ENCODE data around the gene NEU2. TPM values are rescaled to one million over a fixed set of nuclear protein-coding genes. Genes with fewer than 3 reads are reported as not detected.

The NEU2 gene
- total and polyA plus RNA-seq, 9 of the 15 experiments (the other 6 are each of a cell fraction or from before 2014, with no cell fraction given): not detected

DNA sequence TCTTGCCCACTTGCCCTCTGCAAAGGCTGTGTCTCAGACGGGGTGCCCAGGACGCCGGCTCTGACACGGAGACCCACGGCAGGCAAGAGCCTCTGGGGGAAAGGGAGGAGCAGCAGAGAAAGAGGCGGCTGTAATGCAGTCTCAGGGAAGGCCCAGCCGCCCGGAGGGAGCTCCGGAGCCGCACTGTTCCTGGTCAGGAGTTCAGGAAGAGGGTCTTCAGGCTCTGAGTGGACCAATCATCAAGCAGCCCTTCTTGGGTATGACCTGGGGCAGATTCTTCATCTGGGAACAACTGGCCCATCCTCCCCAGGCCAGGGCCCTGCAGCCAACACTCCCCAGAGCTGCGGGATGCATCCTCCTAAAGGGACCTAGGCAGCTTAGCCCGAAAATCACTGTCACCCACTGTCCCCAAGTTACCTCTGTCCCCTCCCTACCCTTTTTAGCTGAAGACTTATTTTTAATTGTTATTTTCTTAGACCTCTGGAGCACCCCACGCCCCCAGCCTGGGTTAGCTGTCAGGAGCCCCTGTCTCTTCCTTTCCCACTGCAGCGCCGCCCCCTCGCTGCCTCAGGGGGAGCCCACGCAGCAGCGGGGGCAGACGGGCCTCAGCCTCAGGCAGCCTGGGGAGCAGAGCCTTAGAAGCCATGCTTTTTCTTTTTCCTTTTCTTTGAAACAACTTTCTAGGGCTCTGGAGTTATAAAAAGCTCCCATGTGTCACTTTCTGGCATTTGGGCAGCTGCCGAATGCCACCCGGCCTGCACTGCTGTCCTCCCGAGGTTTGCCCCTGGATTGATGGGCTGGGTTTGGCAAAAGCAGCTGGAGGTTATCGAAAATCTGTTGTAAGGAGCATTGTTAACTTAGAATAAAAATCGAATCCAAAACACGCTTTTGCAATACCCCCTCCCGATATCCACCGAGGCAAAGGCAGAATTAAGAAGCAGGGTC lies 644 bp upstream of the NEU2 start:
- FAIRE-seq (no peak), DNase-seq (ENCODE audit: extremely low read depth in 1 of 4, low spot score in 3 of 4) (no peak), ATAC-seq (no peak)
- TF ChIP-seq ATF7 (IDR thresholded peaks at IDR 0.05) (no peak), NELFE (IDR thresholded peaks at IDR 0.05; ENCODE audit: insufficient read depth, insufficient read length) (no peak), ZNF766 (CRISPR knock-in tag; conservative IDR thresholded peaks at IDR 0.05) (no peak), EGR1 (conservative IDR thresholded peaks at IDR 0.05) (0 out of 2 replicates have a peak, but pooled peaks have one; percentile 43)
- no peaks in the 10 kb centered on the region for H3K9me1 ChIP-seq (ENCODE audit: control insufficient read depth, insufficient read depth, low read length)
- H3K9me3 ChIP-seq (replicated peaks; ENCODE audit: control insufficient read depth, insufficient read depth, low read depth, low read length): no peaks in the 10 kb centered on the region; the same call in 1 of the 2 replicates
- 25% methylated on average over 18 of the region's 27 CpGs for WGBS (ENCODE audit: insufficient coverage, low coverage, missing lambda C conversion rate)
- peaks cover 3 to 28% of the 10 kb centered on the region in 2 experiments; a peak in 3 of 5 replicates for H3K27me3 ChIP-seq (ENCODE audit: control insufficient read depth in 2 of 2, insufficient read depth in 2 of 2, low read length in 2 of 2)
- BruUV-seq (replicated peaks): no TSS peak
- ChIA-PET POLR2A (interaction anchor here (0.6 to 0.7 kb wide), 2 partner anchors 21 to 76 kb away, joined by 3 read pairs; no protein-coding TSS in a partner anchor), CTCF (ENCODE audit: low intra/inter-chr PET ratio) (no interaction called here)
- intact Hi-C loops (cut with micrococcal nuclease) (no loop called here), in situ Hi-C loops (cut with MboI) (no loop called here)
- peaks cover 0 to 9% of the 10 kb centered on the region in 2 experiments; a peak in 2 of 5 replicates for H3K4me1 ChIP-seq (replicated peaks in 1 of 2; ENCODE audit: control insufficient read depth in 2 of 2, insufficient read depth in 2 of 2, low read length in 2 of 2)
- H3K36me3 ChIP-seq (ENCODE audit: control insufficient read depth, insufficient read depth, low read length): no peaks in the 10 kb centered on the region
- no peak overlapping the region for H3K27ac ChIP-seq (ENCODE audit: extremely low read depth, low read depth, low read length)
- no peaks in the 10 kb centered on the region for H3K79me2 ChIP-seq (ENCODE audit: control insufficient read depth, insufficient read depth, low read length)
- no peaks in the 10 kb centered on the region for H4K20me1 ChIP-seq (replicated peaks; ENCODE audit: control insufficient read depth, insufficient read depth, low read length)
- H2AFZ ChIP-seq (ENCODE audit: low read depth, low read length): no peak overlapping the region
- H3K9ac ChIP-seq (ENCODE audit: insufficient read depth in 1 of 2, low read depth in 2 of 2, low read length in 2 of 2): no peak overlapping the region
- no peak overlapping the region for H3K4me2 ChIP-seq (ENCODE audit: insufficient read depth, low read length)
- no peak overlapping the region for H3K4me3 ChIP-seq

GRCh38 chr2:233033672-233034071 lies 1.2 kb downstream of the NEU2 start:
- WGBS (ENCODE audit: insufficient coverage, low coverage, missing lambda C conversion rate): 8% methylated on average over 9 of the region's 9 CpGs
- FAIRE-seq (no peak), DNase-seq (ENCODE audit: extremely low read depth in 1 of 4, low spot score in 3 of 4) (no peak), ATAC-seq (no peak)
- no peak overlapping the region for H3K27ac ChIP-seq (ENCODE audit: extremely low read depth, low read depth, low read length)
- no TSS peak for BruUV-seq (replicated peaks)
- H3K4me2 ChIP-seq (ENCODE audit: insufficient read depth, low read length): no peak overlapping the region
- H3K9me1 ChIP-seq (ENCODE audit: control insufficient read depth, insufficient read depth, low read length): no peaks in the 10 kb centered on the region
- no peak overlapping the region for H2AFZ ChIP-seq (ENCODE audit: low read depth, low read length)
- no peaks in the 10 kb centered on the region for H4K20me1 ChIP-seq (replicated peaks; ENCODE audit: control insufficient read depth, insufficient read depth, low read length)
- in situ Hi-C loops (cut with MboI) (no loop called here), intact Hi-C loops (cut with micrococcal nuclease) (no loop called here)
- ChIA-PET CTCF (ENCODE audit: low intra/inter-chr PET ratio) (no interaction called here), POLR2A (no interaction called here)
- H3K9me3 ChIP-seq (replicated peaks; ENCODE audit: control insufficient read depth, insufficient read depth, low read depth, low read length): no peaks in the 10 kb centered on the region; the same call in 1 of the 2 replicates
- no peak overlapping the region for H3K9ac ChIP-seq (ENCODE audit: insufficient read depth in 1 of 2, low read depth in 2 of 2, low read length in 2 of 2)
- H3K36me3 ChIP-seq (ENCODE audit: control insufficient read depth, insufficient read depth, low read length): no peaks in the 10 kb centered on the region
- H3K4me1 ChIP-seq (replicated peaks in 1 of 2; ENCODE audit: control insufficient read depth in 2 of 2, insufficient read depth in 2 of 2, low read length in 2 of 2): peaks cover 0 to 9% of the 10 kb centered on the region in 2 experiments; a peak in 2 of 5 replicates
- no peaks in the 10 kb centered on the region for H3K79me2 ChIP-seq (ENCODE audit: control insufficient read depth, insufficient read depth, low read length)
- H3K4me3 ChIP-seq: no peak overlapping the region
- peaks cover 3 to 28% of the 10 kb centered on the region in 2 experiments; a peak in 3 of 5 replicates for H3K27me3 ChIP-seq (ENCODE audit: control insufficient read depth in 2 of 2, insufficient read depth in 2 of 2, low read length in 2 of 2)
- TF ChIP-seq SMARCC2 (IDR thresholded peaks at IDR 0.05; ENCODE audit: low read depth) (no peak), THAP12 (CRISPR knock-in tag; IDR thresholded peaks at IDR 0.05) (no peak), IFI16 (CRISPR knock-in tag; IDR thresholded peaks at IDR 0.05) (no peak), TCF15 (CRISPR knock-in tag; IDR thresholded peaks at IDR 0.05) (no peak), ESRRA (IDR thresholded peaks at IDR 0.05; ENCODE audit: borderline replicate concordance, low read depth) (no peak), SOX6 (IDR thresholded peaks at IDR 0.05) (no peak), ZNF551 (CRISPR knock-in tag; IDR thresholded peaks at IDR 0.05) (no peak), RBM25 (IDR thresholded peaks at IDR 0.05; ENCODE audit: low read depth, low read length, severe bottlenecking) (no peak), HNRNPLL (IDR thresholded peaks at IDR 0.05; ENCODE audit: low read depth, low read length, poor library complexity, severe bottlenecking) (no peak)
